ENCODE measurements around the gene NACC1. TPM values are rescaled to one million over a fixed set of nuclear protein-coding genes. Genes with fewer than 3 reads are reported as not detected.

The NACC1 gene
- total and polyA plus RNA-seq, 2 experiments from 2014 or later, result 12.4 to 260 TPM

DNA sequence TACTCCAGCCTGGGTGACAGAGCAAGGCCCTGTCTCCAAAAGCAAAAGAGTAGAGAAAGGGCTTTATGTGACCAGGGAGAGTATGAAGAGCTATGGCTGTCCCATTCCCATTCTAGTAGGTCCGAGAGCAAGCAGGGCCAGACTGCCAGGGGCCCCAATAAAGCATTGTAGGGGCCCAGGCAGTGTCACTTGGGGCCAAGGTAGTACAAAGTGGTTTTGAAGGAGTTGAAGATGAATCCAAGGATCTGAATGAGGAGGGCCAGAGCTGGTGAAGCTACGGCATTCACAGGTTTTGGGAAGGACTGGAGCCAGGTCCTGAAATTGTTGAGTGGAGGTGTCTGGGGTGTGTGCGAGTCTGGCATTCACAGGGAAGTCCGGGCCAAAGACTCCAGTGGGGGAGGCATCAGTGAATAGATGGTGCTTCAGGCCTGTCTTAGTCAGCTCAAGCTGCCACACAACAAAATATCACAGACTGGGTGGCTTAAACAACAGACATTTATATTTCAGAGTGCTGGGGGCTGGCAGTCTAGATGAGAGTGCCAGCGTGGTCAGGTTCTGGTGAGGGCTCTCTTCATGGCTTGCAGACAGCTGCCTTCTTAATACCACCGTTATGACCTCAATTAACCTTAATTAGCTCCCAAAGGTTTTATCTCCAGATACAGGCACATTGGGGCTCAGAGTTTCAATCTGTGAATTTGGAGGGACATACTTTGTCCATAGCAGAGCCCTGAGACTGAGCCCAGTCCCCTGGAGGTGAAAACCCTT is 9.9 kb downstream of the NACC1 start:
- no peak overlapping the region for H3K27ac Mint-ChIP-seq
- no peak overlapping the region for H3K4me3 Mint-ChIP-seq
- DNase-seq (ENCODE audit: low spot score), result no peak
- no peaks in the 10 kb centered on the region for H3K9me2 ChIP-seq (ENCODE audit: insufficient read depth)
- H3K27me3 Mint-ChIP-seq (ENCODE audit: insufficient read depth, low read depth, poor library complexity), result peaks cover 11% of the 10 kb centered on the region
- no peaks in the 10 kb centered on the region for H3K4me1 ChIP-seq (ENCODE audit: insufficient read depth)
- H3F3A ChIP-seq (replicated peaks; ENCODE audit: low read depth), result no peaks in the 10 kb centered on the region; the same call in 1 of the 2 replicates
- no peaks in the 10 kb centered on the region for H3K36me3 ChIP-seq (ENCODE audit: insufficient read depth)
- no peaks in the 10 kb centered on the region for H3K27me3 ChIP-seq (ENCODE audit: insufficient read depth)
- no peak overlapping the region for H3K4me2 ChIP-seq
- H3K36me3 Mint-ChIP-seq (ENCODE audit: low read depth), result peaks cover 33% of the 10 kb centered on the region
- no peak overlapping the region for H3K4me3 ChIP-seq
- TF ChIP-seq, protein P1, sequence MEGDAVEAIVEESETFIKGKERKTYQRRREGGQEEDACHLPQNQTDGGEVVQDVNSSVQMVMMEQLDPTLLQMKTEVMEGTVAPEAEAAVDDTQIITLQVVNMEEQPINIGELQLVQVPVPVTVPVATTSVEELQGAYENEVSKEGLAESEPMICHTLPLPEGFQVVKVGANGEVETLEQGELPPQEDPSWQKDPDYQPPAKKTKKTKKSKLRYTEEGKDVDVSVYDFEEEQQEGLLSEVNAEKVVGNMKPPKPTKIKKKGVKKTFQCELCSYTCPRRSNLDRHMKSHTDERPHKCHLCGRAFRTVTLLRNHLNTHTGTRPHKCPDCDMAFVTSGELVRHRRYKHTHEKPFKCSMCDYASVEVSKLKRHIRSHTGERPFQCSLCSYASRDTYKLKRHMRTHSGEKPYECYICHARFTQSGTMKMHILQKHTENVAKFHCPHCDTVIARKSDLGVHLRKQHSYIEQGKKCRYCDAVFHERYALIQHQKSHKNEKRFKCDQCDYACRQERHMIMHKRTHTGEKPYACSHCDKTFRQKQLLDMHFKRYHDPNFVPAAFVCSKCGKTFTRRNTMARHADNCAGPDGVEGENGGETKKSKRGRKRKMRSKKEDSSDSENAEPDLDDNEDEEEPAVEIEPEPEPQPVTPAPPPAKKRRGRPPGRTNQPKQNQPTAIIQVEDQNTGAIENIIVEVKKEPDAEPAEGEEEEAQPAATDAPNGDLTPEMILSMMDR (conservative IDR thresholded peaks at IDR 0.05; ENCODE audit: low read depth in 2 of 2), result no peak
- TF ChIP-seq, protein P2, sequence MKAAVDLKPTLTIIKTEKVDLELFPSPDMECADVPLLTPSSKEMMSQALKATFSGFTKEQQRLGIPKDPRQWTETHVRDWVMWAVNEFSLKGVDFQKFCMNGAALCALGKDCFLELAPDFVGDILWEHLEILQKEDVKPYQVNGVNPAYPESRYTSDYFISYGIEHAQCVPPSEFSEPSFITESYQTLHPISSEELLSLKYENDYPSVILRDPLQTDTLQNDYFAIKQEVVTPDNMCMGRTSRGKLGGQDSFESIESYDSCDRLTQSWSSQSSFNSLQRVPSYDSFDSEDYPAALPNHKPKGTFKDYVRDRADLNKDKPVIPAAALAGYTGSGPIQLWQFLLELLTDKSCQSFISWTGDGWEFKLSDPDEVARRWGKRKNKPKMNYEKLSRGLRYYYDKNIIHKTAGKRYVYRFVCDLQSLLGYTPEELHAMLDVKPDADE (IDR thresholded peaks at IDR 0.05), result no peak
- TF ChIP-seq STAT1 (IDR thresholded peaks at IDR 0.05; ENCODE audit: unreplicated experiment) (no peak), EZH2 (IDR thresholded peaks at IDR 0.05; ENCODE audit: low read depth, unreplicated experiment) (no peak), NANOG (IDR thresholded peaks at IDR 0.05; ENCODE audit: borderline replicate concordance) (no peak), EZH2phosphoT487 (IDR thresholded peaks at IDR 0.05; ENCODE audit: unreplicated experiment) (no peak), CREB1 (CRISPR knock-in tag; IDR thresholded peaks at IDR 0.05; ENCODE audit: low read depth) (no peak), ZNF114 (CRISPR knock-in tag; IDR thresholded peaks at IDR 0.05) (no peak)
- TF ChIP-seq, protein P3, sequence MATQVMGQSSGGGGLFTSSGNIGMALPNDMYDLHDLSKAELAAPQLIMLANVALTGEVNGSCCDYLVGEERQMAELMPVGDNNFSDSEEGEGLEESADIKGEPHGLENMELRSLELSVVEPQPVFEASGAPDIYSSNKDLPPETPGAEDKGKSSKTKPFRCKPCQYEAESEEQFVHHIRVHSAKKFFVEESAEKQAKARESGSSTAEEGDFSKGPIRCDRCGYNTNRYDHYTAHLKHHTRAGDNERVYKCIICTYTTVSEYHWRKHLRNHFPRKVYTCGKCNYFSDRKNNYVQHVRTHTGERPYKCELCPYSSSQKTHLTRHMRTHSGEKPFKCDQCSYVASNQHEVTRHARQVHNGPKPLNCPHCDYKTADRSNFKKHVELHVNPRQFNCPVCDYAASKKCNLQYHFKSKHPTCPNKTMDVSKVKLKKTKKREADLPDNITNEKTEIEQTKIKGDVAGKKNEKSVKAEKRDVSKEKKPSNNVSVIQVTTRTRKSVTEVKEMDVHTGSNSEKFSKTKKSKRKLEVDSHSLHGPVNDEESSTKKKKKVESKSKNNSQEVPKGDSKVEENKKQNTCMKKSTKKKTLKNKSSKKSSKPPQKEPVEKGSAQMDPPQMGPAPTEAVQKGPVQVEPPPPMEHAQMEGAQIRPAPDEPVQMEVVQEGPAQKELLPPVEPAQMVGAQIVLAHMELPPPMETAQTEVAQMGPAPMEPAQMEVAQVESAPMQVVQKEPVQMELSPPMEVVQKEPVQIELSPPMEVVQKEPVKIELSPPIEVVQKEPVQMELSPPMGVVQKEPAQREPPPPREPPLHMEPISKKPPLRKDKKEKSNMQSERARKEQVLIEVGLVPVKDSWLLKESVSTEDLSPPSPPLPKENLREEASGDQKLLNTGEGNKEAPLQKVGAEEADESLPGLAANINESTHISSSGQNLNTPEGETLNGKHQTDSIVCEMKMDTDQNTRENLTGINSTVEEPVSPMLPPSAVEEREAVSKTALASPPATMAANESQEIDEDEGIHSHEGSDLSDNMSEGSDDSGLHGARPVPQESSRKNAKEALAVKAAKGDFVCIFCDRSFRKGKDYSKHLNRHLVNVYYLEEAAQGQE (IDR thresholded peaks at IDR 0.05; ENCODE audit: unreplicated experiment), result no peak
- TF ChIP-seq, protein P4, sequence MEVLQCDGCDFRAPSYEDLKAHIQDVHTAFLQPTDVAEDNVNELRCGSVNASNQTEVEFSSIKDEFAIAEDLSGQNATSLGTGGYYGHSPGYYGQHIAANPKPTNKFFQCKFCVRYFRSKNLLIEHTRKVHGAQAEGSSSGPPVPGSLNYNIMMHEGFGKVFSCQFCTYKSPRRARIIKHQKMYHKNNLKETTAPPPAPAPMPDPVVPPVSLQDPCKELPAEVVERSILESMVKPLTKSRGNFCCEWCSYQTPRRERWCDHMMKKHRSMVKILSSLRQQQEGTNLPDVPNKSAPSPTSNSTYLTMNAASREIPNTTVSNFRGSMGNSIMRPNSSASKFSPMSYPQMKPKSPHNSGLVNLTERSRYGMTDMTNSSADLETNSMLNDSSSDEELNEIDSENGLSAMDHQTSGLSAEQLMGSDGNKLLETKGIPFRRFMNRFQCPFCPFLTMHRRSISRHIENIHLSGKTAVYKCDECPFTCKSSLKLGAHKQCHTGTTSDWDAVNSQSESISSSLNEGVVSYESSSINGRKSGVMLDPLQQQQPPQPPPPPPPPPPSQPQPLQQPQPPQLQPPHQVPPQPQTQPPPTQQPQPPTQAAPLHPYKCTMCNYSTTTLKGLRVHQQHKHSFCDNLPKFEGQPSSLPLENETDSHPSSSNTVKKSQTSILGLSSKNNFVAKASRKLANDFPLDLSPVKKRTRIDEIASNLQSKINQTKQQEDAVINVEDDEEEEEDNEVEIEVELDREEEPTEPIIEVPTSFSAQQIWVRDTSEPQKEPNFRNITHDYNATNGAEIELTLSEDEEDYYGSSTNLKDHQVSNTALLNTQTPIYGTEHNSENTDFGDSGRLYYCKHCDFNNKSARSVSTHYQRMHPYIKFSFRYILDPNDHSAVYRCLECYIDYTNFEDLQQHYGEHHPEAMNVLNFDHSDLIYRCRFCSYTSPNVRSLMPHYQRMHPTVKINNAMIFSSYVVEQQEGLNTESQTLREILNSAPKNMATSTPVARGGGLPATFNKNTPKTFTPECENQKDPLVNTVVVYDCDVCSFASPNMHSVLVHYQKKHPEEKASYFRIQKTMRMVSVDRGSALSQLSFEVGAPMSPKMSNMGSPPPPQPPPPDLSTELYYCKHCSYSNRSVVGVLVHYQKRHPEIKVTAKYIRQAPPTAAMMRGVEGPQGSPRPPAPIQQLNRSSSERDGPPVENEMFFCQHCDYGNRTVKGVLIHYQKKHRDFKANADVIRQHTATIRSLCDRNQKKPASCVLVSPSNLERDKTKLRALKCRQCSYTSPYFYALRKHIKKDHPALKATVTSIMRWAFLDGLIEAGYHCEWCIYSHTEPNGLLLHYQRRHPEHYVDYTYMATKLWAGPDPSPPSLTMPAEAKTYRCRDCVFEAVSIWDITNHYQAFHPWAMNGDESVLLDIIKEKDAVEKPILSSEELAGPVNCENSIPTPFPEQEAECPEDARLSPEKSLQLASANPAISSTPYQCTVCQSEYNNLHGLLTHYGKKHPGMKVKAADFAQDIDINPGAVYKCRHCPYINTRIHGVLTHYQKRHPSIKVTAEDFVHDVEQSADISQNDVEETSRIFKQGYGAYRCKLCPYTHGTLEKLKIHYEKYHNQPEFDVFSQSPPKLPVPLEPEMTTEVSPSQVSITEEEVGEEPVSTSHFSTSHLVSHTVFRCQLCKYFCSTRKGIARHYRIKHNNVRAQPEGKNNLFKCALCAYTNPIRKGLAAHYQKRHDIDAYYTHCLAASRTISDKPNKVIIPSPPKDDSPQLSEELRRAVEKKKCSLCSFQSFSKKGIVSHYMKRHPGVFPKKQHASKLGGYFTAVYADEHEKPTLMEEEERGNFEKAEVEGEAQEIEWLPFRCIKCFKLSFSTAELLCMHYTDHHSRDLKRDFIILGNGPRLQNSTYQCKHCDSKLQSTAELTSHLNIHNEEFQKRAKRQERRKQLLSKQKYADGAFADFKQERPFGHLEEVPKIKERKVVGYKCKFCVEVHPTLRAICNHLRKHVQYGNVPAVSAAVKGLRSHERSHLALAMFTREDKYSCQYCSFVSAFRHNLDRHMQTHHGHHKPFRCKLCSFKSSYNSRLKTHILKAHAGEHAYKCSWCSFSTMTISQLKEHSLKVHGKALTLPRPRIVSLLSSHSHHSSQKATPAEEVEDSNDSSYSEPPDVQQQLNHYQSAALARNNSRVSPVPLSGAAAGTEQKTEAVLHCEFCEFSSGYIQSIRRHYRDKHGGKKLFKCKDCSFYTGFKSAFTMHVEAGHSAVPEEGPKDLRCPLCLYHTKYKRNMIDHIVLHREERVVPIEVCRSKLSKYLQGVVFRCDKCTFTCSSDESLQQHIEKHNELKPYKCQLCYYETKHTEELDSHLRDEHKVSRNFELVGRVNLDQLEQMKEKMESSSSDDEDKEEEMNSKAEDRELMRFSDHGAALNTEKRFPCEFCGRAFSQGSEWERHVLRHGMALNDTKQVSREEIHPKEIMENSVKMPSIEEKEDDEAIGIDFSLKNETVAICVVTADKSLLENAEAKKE (CRISPR knock-in tag; IDR thresholded peaks at IDR 0.05), result no peak
- ATAC-seq, result no peak
- peaks cover 100% of the 10 kb centered on the region for H3K79me2 ChIP-seq (replicated peaks; ENCODE audit: insufficient read depth)
- H4K20me1 ChIP-seq (replicated peaks; ENCODE audit: insufficient read depth), result peaks cover 93% of the 10 kb centered on the region
- no peak overlapping the region for H2AFZ ChIP-seq
- no peaks in the 10 kb centered on the region for H3K9me3 Mint-ChIP-seq
- H3K27ac ChIP-seq (ENCODE audit: low read depth), result no peak overlapping the region
- H3K4me1 Mint-ChIP-seq, result peaks cover 9% of the 10 kb centered on the region

Measured in GM23338 (cell line).